Activated CD4-positive, alpha-beta T cell treated with anti-CD3 and anti-CD28 coated beads for 36 hours (primary cell): ENCODE results near the gene FBXW11. TPM values are rescaled to one million over a fixed set of nuclear protein-coding genes. Genes with fewer than 3 reads are reported as not detected.

ENCODE experiments used
- ATAC-seq: fragments of 200-7000 bp; cut with Tn5 transposase; one replicate; pipeline ENCODE4 v1.10.0; 2021; ENCODE audit warnings: mild to moderate bottlenecking, moderate library complexity
- CTCF ChIA-PET: fragments of 350-600 bp; sonication (Branson Sonifier 250); formaldehyde crosslinking; loops from one replicate; lab custom pipeline; 2021; ENCODE audit warnings: antibody characterized with exemption; lab: Charles Lee
- POLR2A ChIA-PET: fragments of 350-600 bp; sonication (Branson Sonifier 250); formaldehyde crosslinking; loops from one replicate; lab custom pipeline; 2021; ENCODE audit warnings: antibody characterized with exemption, inconsistent platforms; lab: Charles Lee
- DNase-seq: peaks from one replicate; pipeline ENCODE4 v3.0.0-alpha.2; 2020
- H3K27ac Mint-ChIP-seq: one replicate; pipeline ENCODE4 v1.8.0; 2021; ENCODE audit warnings: mixed read lengths
- H3K27me3 Mint-ChIP-seq: one replicate; pipeline ENCODE4 v1.8.0; 2021; ENCODE audit warnings: mixed read lengths
- H3K36me3 Mint-ChIP-seq: one replicate; pipeline ENCODE4 v1.8.0; 2021; ENCODE audit warnings: low read depth, mixed read lengths
- H3K4me1 Mint-ChIP-seq: one replicate; pipeline ENCODE4 v1.8.0; 2021; ENCODE audit warnings: mixed read lengths
- H3K4me3 Mint-ChIP-seq: one replicate; pipeline ENCODE4 v1.8.0; 2021; ENCODE audit warnings: mild to moderate bottlenecking, moderate library complexity, mixed read lengths
- H3K9me3 Mint-ChIP-seq: one replicate; pipeline ENCODE4 v1.8.0; 2021; ENCODE audit warnings: low read depth, mixed read lengths
- intact Hi-C, 2 experiments: fragments of 100-400 bp; cut with DNase I in 1 of 2; cut with micrococcal nuclease in 1 of 2; formaldehyde crosslinking; loops; one replicate each; pipeline versions ENCODE4 v1.14.2 to v1.15.1; 2022 to 2024; cut with DNase I, micrococcal nuclease
- total RNA-seq, 2 experiments: library from RNA; stranded (reverse); gene quantifications; one replicate each; pipeline ENCODE4 v1.2.3, GENCODE V29; 2021

Gene FBXW11
- total RNA-seq, 2 experiments from 2014 or later: 33.8 to 39.5 TPM

GRCh38 chr5:171969288-171969880 lies 37.1 kb downstream of the FBXW11 start:
- peaks cover 25% of the 10 kb centered on the region for H3K36me3 Mint-ChIP-seq
- ATAC-seq (no peak), DNase-seq (no peak)
- peaks cover 10% of the 10 kb centered on the region for H3K9me3 Mint-ChIP-seq
- intact Hi-C loops: no loop called here
- no peaks in the 10 kb centered on the region for H3K27me3 Mint-ChIP-seq
- no peak overlapping the region for H3K4me3 Mint-ChIP-seq
- H3K4me1 Mint-ChIP-seq: peaks cover 55% of the 10 kb centered on the region
- H3K27ac Mint-ChIP-seq: no peak overlapping the region
- POLR2A ChIA-PET: no interaction called here
- CTCF ChIA-PET: interaction anchor here (1.1 to 1.6 kb wide), 3 partner anchors 9 to 126 kb away, joined by 3 to 4 read pairs (median 3); no protein-coding TSS in a partner anchor

- peak overlapping the region; percentile 4 for H3K27ac Mint-ChIP-seq
- ChIA-PET POLR2A (no interaction called here), CTCF (interaction anchor here (0.6 to 1.1 kb wide), 3 partner anchors 8 to 592 kb away, joined by 3 to 4 read pairs (median 4); no protein-coding TSS in a partner anchor)
- intact Hi-C loops: no loop called here
- peaks cover 25% of the 10 kb centered on the region for H3K36me3 Mint-ChIP-seq
- H3K27me3 Mint-ChIP-seq: no peaks in the 10 kb centered on the region
- H3K4me1 Mint-ChIP-seq: peaks cover 59% of the 10 kb centered on the region
- DNase-seq (no peak), ATAC-seq (no peak)
- no peak overlapping the region for H3K4me3 Mint-ChIP-seq
- peaks cover 10% of the 10 kb centered on the region for H3K9me3 Mint-ChIP-seq
Observed at GRCh38 chr5:171968531-171968930, 37.9 kb downstream of the FBXW11 start.

- ChIA-PET POLR2A (no interaction called here), CTCF (interaction anchor here (0.9 to 1.5 kb wide), 3 partner anchors 11 to 40 kb away, joined by 3 read pairs; partner anchors contain the start of gene FBXW11)
- Mint-ChIP-seq H3K36me3 (peaks cover 27% of the 10 kb centered on the region), H3K9me3 (peaks cover 10% of the 10 kb centered on the region), H3K4me3 (no peak overlapping the region), H3K4me1 (peaks cover 68% of the 10 kb centered on the region), H3K27me3 (no peaks in the 10 kb centered on the region), H3K27ac (peak overlapping the region; percentile 83)
- intact Hi-C loops: no loop called here
- DNase-seq (no peak), ATAC-seq (no peak)
Observed at GRCh38 chr5:171966964-171967363, 39.5 kb downstream of the FBXW11 start.

GRCh38 chr5:171966270-171966669 lies 40.2 kb downstream of the FBXW11 start:
- no peak overlapping the region for H3K4me3 Mint-ChIP-seq
- CTCF ChIA-PET: interaction anchor here (0.7 to 1.5 kb wide), 5 partner anchors 11 to 584 kb away, joined by 3 read pairs; partner anchors contain the start of gene FBXW11
- peaks cover 10% of the 10 kb centered on the region for H3K9me3 Mint-ChIP-seq
- peak; percentile 62 for ATAC-seq
- H3K36me3 Mint-ChIP-seq: peaks cover 26% of the 10 kb centered on the region
- intact Hi-C loops: no loop called here
- no peak for DNase-seq
- H3K4me1 Mint-ChIP-seq: peaks cover 75% of the 10 kb centered on the region
- peak overlapping the region; percentile 83 for H3K27ac Mint-ChIP-seq
- POLR2A ChIA-PET: no interaction called here
- H3K27me3 Mint-ChIP-seq: no peaks in the 10 kb centered on the region

- DNase-seq: peak; percentile 54
- H3K27me3 Mint-ChIP-seq: no peaks in the 10 kb centered on the region
- CTCF ChIA-PET: interaction anchor here (0.8 to 1.5 kb wide), 3 partner anchors 19 to 584 kb away, joined by 3 read pairs; partner anchors contain the start of gene FBXW11
Observed at GRCh38 chr5:171965745-171966144, 40.7 kb downstream of the FBXW11 start.

GRCh38 chr5:171963416-171963815 lies 43.0 kb downstream of the FBXW11 start:
- Mint-ChIP-seq H3K27ac (peak overlapping the region; percentile 21), H3K9me3 (no peaks in the 10 kb centered on the region), H3K27me3 (no peaks in the 10 kb centered on the region), H3K4me1 (peaks cover 87% of the 10 kb centered on the region), H3K36me3 (peaks cover 14% of the 10 kb centered on the region), H3K4me3 (no peak overlapping the region)
- DNase-seq: no peak
- ChIA-PET CTCF (interaction anchor here (0.6 to 0.9 kb wide), 2 partner anchors 26 to 80 kb away, joined by 3 read pairs; no protein-coding TSS in a partner anchor), POLR2A (no interaction called here)
- intact Hi-C loops: no loop called here
- no peak for ATAC-seq

More at GRCh38 chr5:171965745-171966144, 40.7 kb downstream of the FBXW11 start:
- Mint-ChIP-seq H3K9me3 (peaks cover 7% of the 10 kb centered on the region), H3K36me3 (peaks cover 20% of the 10 kb centered on the region), H3K4me3 (no peak overlapping the region), H3K27ac (peak overlapping the region; percentile 83), H3K4me1 (peaks cover 77% of the 10 kb centered on the region)
- intact Hi-C loops: no loop called here
- POLR2A ChIA-PET: no interaction called here
- peak; percentile 63 for ATAC-seq

GRCh38 chr5:171961117-171961516 lies 45.3 kb downstream of the FBXW11 start:
- Mint-ChIP-seq H3K9me3 (no peaks in the 10 kb centered on the region), H3K27ac (peak overlapping the region; percentile 72), H3K4me1 (peaks cover 92% of the 10 kb centered on the region), H3K4me3 (no peak overlapping the region), H3K36me3 (peaks cover 11% of the 10 kb centered on the region), H3K27me3 (no peaks in the 10 kb centered on the region)
- peak; percentile 65 for DNase-seq
- ATAC-seq: peak; percentile 64
- ChIA-PET POLR2A (interaction anchor here (1.4 kb wide), 2 partner anchors 24 to 46 kb away, joined by 3 to 4 read pairs; partner anchors contain the start of gene FBXW11), CTCF (interaction anchor here (0.9 to 4.4 kb wide), 11 partner anchors 8 to 80 kb away, joined by 3 to 15 read pairs (median 4); partner anchors contain the start of gene FBXW11)
- intact Hi-C loops: loop anchor here (1.0 to 2.0 kb wide), 5 partner anchors 24 to 54 kb away; no protein-coding TSS in a partner anchor

GRCh38 chr5:171957591-171958251 lies 48.7 kb downstream of the FBXW11 start:
- Mint-ChIP-seq H3K4me1 (peaks cover 89% of the 10 kb centered on the region), H3K27ac (peak overlapping the region; percentile 81), H3K27me3 (no peaks in the 10 kb centered on the region), H3K4me3 (peak overlapping the region; percentile 34), H3K9me3 (no peaks in the 10 kb centered on the region), H3K36me3 (peaks cover 7% of the 10 kb centered on the region)
- ATAC-seq (peak; percentile 83), DNase-seq (peak; percentile 81)
- ChIA-PET CTCF (interaction anchor here (0.8 to 4.4 kb wide), 8 partner anchors 14 to 51 kb away, joined by 3 to 15 read pairs (median 4); no protein-coding TSS in a partner anchor), POLR2A (interaction anchor here (0.6 kb wide), 2 partner anchors 49 to 572 kb away, joined by 3 to 4 read pairs; partner anchors contain the start of gene FBXW11)
- intact Hi-C loops: loop anchor here (1.0 to 5.0 kb wide), 5 partner anchors 32 to 325 kb away; partner anchors contain the start of genes FBXW11 (in 1 of the 2), STK10 (in 1 of the 2) and UBTD2 (in 1 of the 2)

GRCh38 chr5:171956887-171957495 lies 49.4 kb downstream of the FBXW11 start:
- ATAC-seq (no peak), DNase-seq (no peak)
- CTCF ChIA-PET: interaction anchor here (1.0 to 1.7 kb wide), 3 partner anchors 13 to 43 kb away, joined by 3 to 4 read pairs (median 3); no protein-coding TSS in a partner anchor
- Mint-ChIP-seq H3K36me3 (peaks cover 6% of the 10 kb centered on the region), H3K4me3 (peak overlapping the region; percentile 34), H3K27me3 (no peaks in the 10 kb centered on the region), H3K9me3 (no peaks in the 10 kb centered on the region), H3K27ac (peak overlapping the region; percentile 81), H3K4me1 (peaks cover 82% of the 10 kb centered on the region)
- POLR2A ChIA-PET: interaction anchor here (0.6 kb wide), 2 partner anchors 49 to 571 kb away, joined by 3 to 4 read pairs; partner anchors contain the start of gene FBXW11
- intact Hi-C loops: loop anchor here (1.0 to 5.0 kb wide), 4 partner anchors 32 to 325 kb away; partner anchors contain the start of genes FBXW11 (in 1 of the 2), STK10 (in 1 of the 2) and UBTD2 (in 1 of the 2)

GRCh38 chr5:171956314-171956713 lies 50.1 kb downstream of the FBXW11 start:
- DNase-seq: no peak
- Mint-ChIP-seq H3K27me3 (no peaks in the 10 kb centered on the region), H3K9me3 (no peaks in the 10 kb centered on the region), H3K27ac (no peak overlapping the region), H3K4me3 (no peak overlapping the region), H3K4me1 (peaks cover 75% of the 10 kb centered on the region), H3K36me3 (peaks cover 6% of the 10 kb centered on the region)
- CTCF ChIA-PET: interaction anchor here (1.0 to 1.7 kb wide), 3 partner anchors 14 to 44 kb away, joined by 3 to 4 read pairs (median 3); no protein-coding TSS in a partner anchor
- POLR2A ChIA-PET: no interaction called here
- no peak for ATAC-seq
- intact Hi-C loops: loop anchor here (5.0 kb wide), 2 partner anchors 231 to 326 kb away; partner anchors contain the start of genes STK10 (in 1 of the 2) and UBTD2 (in 1 of the 2)
